ENCODE results near the gene ARHGAP9.
A peak's percentile ranks its signal among the peaks of the same experiment; 100 is the strongest.

- TF ChIP-seq CTCF (IDR thresholded peaks at IDR 0.05; ENCODE audit: insufficient read depth, low read length) = no peak
- peak; percentile 33; the same call in 1 of the 2 replicates for TF ChIP-seq GABPA (IDR thresholded peaks at IDR 0.05; ENCODE audit: low read depth)
- peak; percentile 98 for TF ChIP-seq POLR2AphosphoS5 (IDR thresholded peaks at IDR 0.05; ENCODE audit: low read depth)
- peak; percentile 75 for TF ChIP-seq REST (IDR thresholded peaks at IDR 0.05; ENCODE audit: insufficient replicate concordance, low read depth)
Observed at GRCh38 chr12:57520053-57520818, 40.6 kb upstream of the ARHGAP9 start, which contains the start of gene DDIT3.
